ENCODE data around the gene ZNF555. TPM values are rescaled to one million over a fixed set of nuclear protein-coding genes. Genes with fewer than 3 reads are reported as not detected.

Gene ZNF555
- 5.6 and 6.4 TPM in 2 replicates for total RNA-seq

DNA sequence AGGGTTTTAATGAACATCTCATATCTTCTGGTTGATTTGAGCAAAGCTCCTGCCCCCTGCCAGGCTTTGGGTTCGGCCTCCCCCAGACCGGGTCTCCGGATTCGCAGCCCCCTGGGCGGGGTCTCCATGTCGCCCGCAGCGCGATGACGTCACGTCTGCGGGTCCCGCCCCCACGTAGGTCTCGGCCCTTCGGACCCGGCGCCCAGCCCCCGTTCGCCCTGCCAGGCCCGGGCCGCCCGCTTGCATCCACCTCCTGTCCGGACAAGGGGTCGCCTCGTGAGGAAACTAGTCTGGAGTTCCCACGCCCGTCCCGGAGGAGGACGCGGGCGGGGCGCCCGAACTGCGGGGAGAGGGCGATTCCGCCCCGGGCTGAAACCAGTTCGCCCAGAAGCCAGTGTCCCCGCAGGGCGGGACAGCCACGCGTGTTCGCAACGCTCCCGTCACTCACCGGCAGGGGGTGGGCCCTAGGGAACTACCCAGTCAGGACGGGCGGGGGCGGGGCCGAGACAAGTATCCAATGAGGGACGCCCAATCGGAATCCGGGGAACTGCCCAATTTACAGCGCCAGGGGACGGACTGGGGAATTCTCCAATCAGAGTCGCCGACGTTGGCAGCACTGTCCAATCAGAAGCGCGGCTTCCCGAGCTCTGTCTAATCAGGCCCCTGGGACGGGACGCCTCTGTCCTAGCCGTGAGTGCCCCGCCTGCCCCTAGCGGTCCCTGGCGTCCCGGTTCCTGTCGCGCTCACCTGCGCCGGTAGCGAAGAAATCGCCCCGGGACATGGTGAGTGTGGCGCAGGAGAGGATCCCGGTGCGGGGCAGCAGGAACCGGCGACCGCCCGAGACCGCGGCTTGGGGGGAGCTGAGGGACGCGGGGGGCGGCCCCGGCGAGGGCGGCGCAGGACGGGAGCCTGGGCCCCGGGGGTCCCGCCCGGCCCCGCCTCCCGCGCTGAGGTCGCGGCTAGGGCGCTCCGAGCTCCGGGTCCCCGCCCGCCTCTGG is at the start of gene ZNF555:
TSS of gene ZNF555 (plus strand) at position 682 of the 998 bp plus-strand sequence. CDS start at position 780, 98 bp downstream.

DNA sequence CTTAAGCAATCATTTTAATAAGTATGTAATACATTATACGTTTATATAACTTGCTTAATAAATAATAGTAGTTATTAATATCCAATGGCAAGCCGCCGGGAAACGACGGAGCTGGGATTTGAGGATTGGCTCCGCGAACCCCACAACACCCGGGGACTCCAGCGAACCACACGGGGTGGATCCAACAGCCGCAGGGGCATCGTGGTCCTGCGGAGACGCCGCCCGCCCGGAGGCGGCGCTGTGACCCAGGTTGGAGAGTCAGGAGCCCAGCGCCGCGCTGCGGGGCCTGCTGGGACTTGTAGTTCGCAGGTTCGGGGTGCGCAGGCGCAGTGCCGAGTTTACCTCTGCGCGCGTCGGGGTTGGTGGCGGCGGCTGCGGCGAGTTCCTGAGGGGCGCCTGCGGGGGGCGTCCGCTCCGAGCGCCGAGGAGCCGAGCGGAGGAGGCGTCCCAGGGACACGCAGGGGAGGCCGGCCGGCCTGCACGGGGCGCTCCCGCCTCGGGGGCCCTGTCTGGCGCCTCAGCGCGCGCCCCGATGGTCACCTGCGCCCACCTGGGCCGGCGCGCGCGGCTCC is 21.6 kb upstream of the ZNF555 start, which contains the start of gene ZNF554:
TSS of gene ZNF554 (plus strand) at position 329 of the 572 bp plus-strand sequence. CDS start at position 533, 204 bp downstream.

DNA sequence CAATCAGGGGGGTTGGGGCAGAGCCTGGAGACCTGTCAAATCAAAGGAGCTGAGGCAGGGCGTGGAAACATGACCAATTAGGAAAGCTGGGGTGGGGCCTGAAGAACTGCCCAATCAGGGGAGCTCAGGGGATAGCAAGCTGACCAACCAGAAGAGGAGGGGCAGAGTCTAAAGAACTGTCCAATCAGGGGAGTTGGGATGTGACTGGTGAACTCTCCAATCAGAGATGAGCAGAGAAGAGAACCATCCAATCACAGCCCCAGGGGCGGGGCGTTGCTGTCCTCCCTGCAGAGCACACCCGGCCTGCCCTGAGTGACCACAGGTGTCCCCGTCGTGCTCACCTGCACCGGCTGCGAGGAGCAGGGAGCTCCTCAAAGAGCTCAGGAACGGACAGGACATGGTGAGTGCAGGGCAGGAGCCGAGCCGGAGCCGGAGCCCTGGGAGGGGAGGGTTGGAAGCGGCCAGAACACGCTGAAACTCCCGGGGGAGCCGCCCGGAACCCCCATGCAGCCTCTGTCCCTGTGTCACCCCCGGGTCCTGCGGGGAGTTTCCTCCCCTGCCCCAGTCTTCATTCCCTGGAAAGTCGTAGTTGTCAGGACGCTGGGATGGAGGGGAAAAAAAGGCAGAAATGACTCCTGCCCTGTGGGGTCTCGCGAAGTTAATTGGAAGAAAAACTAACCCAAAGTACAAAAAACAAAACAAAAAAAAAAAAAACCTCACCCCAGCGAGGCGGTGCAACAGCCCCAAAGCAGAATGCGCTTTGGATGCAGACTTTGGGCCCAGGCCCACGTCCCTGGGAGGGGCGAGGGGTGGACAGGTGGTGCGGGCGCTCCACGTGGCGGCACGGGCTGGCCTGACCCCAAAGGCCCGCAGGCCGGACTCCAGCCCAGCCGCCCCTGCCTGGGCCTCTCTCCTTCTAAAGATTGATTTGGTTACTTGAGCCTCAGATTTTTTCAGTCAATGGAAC is 26.0 kb downstream of the ZNF555 start, which contains the start of gene ZNF556:
TSS of gene ZNF556 (plus strand) at position 311 of the 967 bp plus-strand sequence. CDS start at position 398, 87 bp downstream.

DNA sequence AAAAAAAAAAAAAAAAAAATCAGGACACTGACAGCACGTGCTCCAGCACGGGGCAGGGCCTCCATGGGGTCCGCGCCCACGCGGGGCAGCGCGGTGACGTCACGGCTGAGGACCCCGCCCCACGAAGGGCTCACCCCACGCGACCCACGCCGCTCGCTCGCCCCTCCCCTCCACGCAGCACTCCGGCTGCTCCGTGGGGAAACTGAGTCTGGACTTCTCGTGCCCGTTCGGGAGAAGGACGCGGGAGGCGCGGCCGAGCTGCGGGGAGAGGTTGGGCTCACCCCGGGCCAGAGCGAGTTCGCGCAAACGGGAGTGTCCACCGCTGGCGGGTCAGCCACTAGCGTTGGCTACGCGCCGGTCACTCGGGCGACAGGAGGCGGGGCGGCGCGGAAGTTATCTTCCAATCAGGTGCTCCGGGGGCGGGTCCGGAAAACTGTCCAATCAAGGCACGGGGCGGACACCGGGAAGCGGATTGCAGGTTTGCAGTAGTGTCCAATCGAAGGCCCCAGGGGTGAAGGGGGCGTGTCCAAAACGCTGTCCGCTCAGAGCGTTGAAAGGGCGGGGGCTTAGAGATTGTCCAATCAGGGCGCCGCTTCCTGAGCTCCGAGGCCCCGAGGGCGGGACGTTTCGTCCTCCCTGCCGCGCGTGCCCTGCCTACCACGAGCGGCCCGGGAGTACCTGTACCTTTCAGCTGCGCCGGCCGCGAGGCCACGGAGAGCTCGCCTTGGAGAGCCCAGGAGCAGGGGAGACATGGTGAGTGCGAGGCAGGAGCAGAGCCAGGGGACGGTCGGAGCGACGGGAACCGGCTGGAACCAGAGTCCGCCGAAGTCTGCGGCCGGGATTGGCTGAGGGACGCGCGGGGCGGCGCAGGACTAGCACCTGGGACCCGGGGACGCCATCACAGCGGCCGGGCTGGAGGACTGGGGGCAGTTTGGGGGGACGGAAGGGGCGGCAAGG is 59.3 kb downstream of the ZNF555 start, which contains the start of gene ZNF57:
TSS of gene ZNF57 (plus strand) at position 633 of the 957 bp plus-strand sequence. CDS start at position 751, 118 bp downstream.

Other genes with a start within 250 kb of the ZNF555 start
- gene GNG7, start 138.8 kb upstream of the ZNF555 start, total RNA-seq = 1.4 TPM in 2 replicates
- 0.17 and 0.33 TPM in 2 replicates for gene DIRAS1, start 120.1 kb upstream of the ZNF555 start, total RNA-seq
- 16.1 and 16.9 TPM in 2 replicates for gene SLC39A3, start 101.5 kb upstream of the ZNF555 start, total RNA-seq
- 27.4 and 27.6 TPM in 2 replicates for gene SGTA, start 58.2 kb upstream of the ZNF555 start, total RNA-seq
- 37.2 and 46.7 TPM in 2 replicates for gene THOP1, start 56.0 kb upstream of the ZNF555 start, total RNA-seq
- 3.4 and 3.9 TPM in 2 replicates for gene ZNF554, start 21.6 kb upstream of the ZNF555 start, total RNA-seq
- gene ZNF556, start 25.9 kb downstream of the ZNF555 start, total RNA-seq = not detected in 2 replicates
- gene ZNF57, start 59.5 kb downstream of the ZNF555 start, total RNA-seq = 2.6 and 4.2 TPM in 2 replicates
- gene ZNF77, start 103.5 kb downstream of the ZNF555 start, total RNA-seq = 3.6 and 5.7 TPM in 2 replicates
- gene TLE6, start 136.1 kb downstream of the ZNF555 start, total RNA-seq = 1.7 TPM in 2 replicates
- 4.8 and 6.0 TPM in 2 replicates for gene TLE2, start 187.8 kb downstream of the ZNF555 start, total RNA-seq
- 93.0 and 114 TPM in 2 replicates for gene TLE5, start 221.0 kb downstream of the ZNF555 start, total RNA-seq

Data from dermis lymphatic vessel endothelial cell (primary cell).